ENCODE measurements around the gene SUSD3.

DNA sequence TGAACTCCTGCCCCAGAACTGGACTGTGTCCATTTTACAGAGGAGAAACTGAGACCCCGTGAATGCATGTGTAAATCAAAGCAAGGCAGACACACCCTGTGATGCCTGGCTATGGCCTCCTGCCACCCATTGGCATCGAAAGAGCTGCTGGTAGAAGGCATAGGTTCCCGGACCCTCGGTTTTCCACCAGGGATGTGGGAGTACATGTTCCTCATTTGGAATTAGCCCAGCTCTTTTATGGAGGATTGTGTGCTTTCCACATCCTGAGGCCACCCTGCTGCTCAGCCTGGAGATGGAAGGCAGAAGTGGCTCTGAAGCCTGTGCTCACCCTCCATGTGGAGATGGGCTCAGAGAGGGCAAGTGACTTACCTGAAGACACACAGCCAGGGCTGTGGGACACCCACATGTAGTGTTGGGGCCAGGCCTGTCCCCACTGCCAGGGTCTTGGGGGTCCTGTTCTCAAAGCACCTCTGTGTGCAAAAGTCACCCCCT, 2.8 kb downstream of the SUSD3 start:
- TF ChIP-seq YY1 (IDR thresholded peaks at IDR 0.05) = no peak
- TF ChIP-seq JUND (IDR thresholded peaks at IDR 0.05) = no peak
- TF ChIP-seq CTCF (IDR thresholded peaks at IDR 0.05; ENCODE audit: low read depth, low read length, missing input control) = no peak
- TF ChIP-seq, protein P1, sequence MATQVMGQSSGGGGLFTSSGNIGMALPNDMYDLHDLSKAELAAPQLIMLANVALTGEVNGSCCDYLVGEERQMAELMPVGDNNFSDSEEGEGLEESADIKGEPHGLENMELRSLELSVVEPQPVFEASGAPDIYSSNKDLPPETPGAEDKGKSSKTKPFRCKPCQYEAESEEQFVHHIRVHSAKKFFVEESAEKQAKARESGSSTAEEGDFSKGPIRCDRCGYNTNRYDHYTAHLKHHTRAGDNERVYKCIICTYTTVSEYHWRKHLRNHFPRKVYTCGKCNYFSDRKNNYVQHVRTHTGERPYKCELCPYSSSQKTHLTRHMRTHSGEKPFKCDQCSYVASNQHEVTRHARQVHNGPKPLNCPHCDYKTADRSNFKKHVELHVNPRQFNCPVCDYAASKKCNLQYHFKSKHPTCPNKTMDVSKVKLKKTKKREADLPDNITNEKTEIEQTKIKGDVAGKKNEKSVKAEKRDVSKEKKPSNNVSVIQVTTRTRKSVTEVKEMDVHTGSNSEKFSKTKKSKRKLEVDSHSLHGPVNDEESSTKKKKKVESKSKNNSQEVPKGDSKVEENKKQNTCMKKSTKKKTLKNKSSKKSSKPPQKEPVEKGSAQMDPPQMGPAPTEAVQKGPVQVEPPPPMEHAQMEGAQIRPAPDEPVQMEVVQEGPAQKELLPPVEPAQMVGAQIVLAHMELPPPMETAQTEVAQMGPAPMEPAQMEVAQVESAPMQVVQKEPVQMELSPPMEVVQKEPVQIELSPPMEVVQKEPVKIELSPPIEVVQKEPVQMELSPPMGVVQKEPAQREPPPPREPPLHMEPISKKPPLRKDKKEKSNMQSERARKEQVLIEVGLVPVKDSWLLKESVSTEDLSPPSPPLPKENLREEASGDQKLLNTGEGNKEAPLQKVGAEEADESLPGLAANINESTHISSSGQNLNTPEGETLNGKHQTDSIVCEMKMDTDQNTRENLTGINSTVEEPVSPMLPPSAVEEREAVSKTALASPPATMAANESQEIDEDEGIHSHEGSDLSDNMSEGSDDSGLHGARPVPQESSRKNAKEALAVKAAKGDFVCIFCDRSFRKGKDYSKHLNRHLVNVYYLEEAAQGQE (IDR thresholded peaks at IDR 0.05) = no peak
- no peak for TF ChIP-seq RAD21 (IDR thresholded peaks at IDR 0.05)
- TF ChIP-seq EGR1 (IDR thresholded peaks at IDR 0.05; ENCODE audit: low read depth in 2 of 2) = no peak
- no peak for TF ChIP-seq HNF4G (IDR thresholded peaks at IDR 0.05)
- no peak for TF ChIP-seq HNF4A (conservative IDR thresholded peaks at IDR 0.05)
- TF ChIP-seq RXRA (IDR thresholded peaks at IDR 0.05) = no peak
- no peak for TF ChIP-seq TAF1 (conservative IDR thresholded peaks at IDR 0.05)
- no peak for TF ChIP-seq FOXA1 (IDR thresholded peaks at IDR 0.05)
